ENCODE results near the gene KIF6.

Gene KIF6

GRCh38 chr6:39330476-39330875, 394.7 kb downstream of the KIF6 start:
- Histone ChIP-seq H3K9me3 (ENCODE audit: control insufficient read depth, low read length) (no peaks in the 10 kb centered on the region), H3K27me3 (ENCODE audit: control insufficient read depth, insufficient read depth, low read length) (no peaks in the 10 kb centered on the region), H3K4me1 (no peaks in the 10 kb centered on the region), H3K27ac (no peak overlapping the region), H3K9ac (no peak overlapping the region), H3K36me3 (ENCODE audit: control insufficient read depth, insufficient read depth, low read length) (no peaks in the 10 kb centered on the region), H3K4me2 (ENCODE audit: low read length) (no peak overlapping the region), H3K79me2 (no peaks in the 10 kb centered on the region), H2AFZ (no peak overlapping the region), H3K4me3 (ENCODE audit: low read depth, low read length) (no peak overlapping the region)
- TF ChIP-seq, protein P1, sequence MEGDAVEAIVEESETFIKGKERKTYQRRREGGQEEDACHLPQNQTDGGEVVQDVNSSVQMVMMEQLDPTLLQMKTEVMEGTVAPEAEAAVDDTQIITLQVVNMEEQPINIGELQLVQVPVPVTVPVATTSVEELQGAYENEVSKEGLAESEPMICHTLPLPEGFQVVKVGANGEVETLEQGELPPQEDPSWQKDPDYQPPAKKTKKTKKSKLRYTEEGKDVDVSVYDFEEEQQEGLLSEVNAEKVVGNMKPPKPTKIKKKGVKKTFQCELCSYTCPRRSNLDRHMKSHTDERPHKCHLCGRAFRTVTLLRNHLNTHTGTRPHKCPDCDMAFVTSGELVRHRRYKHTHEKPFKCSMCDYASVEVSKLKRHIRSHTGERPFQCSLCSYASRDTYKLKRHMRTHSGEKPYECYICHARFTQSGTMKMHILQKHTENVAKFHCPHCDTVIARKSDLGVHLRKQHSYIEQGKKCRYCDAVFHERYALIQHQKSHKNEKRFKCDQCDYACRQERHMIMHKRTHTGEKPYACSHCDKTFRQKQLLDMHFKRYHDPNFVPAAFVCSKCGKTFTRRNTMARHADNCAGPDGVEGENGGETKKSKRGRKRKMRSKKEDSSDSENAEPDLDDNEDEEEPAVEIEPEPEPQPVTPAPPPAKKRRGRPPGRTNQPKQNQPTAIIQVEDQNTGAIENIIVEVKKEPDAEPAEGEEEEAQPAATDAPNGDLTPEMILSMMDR (IDR thresholded peaks at IDR 0.05), result no peak

DNA sequence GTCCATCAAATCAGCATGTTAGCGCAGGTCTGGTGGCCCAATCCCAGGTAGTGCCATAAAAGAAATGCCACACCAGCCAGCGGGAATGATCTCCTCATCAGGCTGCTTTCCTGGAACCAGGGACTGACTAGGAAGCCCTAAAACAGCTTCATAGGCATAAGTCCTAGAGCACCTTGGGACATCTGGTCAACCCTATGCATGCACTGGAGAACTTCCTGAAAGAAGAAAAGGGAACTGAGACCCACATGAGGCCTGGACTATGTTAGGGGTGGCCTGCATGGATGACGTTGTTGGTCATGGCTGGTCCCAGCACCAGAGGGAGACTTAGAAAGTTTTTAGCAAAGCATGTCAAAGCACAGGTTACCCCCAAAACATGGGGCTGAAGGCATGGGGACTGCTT, 395.2 kb downstream of the KIF6 start:
- no peaks in the 10 kb centered on the region for H3K4me1 ChIP-seq
- no peak overlapping the region for H3K4me2 ChIP-seq (ENCODE audit: low read length)
- no peak overlapping the region for H2AFZ ChIP-seq
- H3K9me3 ChIP-seq (ENCODE audit: control insufficient read depth, low read length), result no peaks in the 10 kb centered on the region
- no peak overlapping the region for H3K27ac ChIP-seq
- TF ChIP-seq, protein P1 (IDR thresholded peaks at IDR 0.05), result no peak
- no peaks in the 10 kb centered on the region for H3K36me3 ChIP-seq (ENCODE audit: control insufficient read depth, insufficient read depth, low read length)
- H3K79me2 ChIP-seq, result no peaks in the 10 kb centered on the region
- H3K27me3 ChIP-seq (ENCODE audit: control insufficient read depth, insufficient read depth, low read length), result no peaks in the 10 kb centered on the region
- H3K4me3 ChIP-seq (ENCODE audit: low read depth, low read length), result no peak overlapping the region
- H3K9ac ChIP-seq, result no peak overlapping the region

DNA sequence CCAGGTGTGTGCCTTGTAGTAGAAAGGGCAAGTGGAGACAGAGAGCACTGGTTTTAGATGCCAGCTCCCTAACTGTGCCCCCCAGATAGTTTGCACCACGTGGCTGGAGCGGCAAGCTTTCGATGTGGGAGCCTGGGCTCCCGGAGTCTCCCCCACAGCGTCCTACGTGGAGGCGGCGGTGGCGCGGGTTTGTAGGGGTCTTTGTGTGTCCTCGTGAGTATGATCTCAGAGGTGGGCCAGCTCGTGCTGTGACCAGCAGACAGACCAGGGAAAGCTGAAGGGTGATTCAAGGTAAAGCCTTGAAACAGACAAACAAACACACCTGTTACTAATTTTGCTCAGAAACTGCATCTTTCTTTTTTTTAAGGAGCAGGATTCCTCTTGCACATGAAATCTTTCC, 397.1 kb downstream of the KIF6 start:
- Histone ChIP-seq H3K9me3 (ENCODE audit: control insufficient read depth, low read length) (no peaks in the 10 kb centered on the region), H3K4me1 (no peaks in the 10 kb centered on the region)
- TF ChIP-seq, protein P1 (IDR thresholded peaks at IDR 0.05), result no peak

DNA sequence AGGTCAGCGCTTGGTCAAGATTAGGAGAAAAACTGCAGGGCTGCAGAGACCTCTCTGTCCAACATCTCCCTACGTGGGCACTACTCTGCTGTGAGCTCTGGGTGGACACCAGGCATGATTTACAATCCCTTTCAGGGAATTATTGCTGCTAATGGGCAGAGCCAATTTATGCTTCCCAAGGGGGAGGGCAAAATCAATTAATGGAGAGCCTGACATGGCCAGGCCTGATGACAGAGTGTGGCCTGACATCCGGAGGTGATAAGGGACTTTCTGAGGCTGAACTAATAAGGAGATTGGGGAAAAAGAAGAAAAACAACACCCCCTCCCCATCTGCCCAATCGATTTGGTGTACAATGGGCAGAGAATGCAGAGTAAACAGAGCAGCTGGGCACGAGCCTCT, 397.7 kb downstream of the KIF6 start:
- TF ChIP-seq, protein P1 (IDR thresholded peaks at IDR 0.05), result no peak
- H3K27ac ChIP-seq, result no peak overlapping the region
- no peaks in the 10 kb centered on the region for H3K79me2 ChIP-seq
- H2AFZ ChIP-seq, result no peak overlapping the region
- H3K9me3 ChIP-seq (ENCODE audit: control insufficient read depth, low read length), result no peaks in the 10 kb centered on the region
- H3K4me3 ChIP-seq (ENCODE audit: low read depth, low read length), result no peak overlapping the region
- no peaks in the 10 kb centered on the region for H3K36me3 ChIP-seq (ENCODE audit: control insufficient read depth, insufficient read depth, low read length)
- no peak overlapping the region for H3K4me2 ChIP-seq (ENCODE audit: low read length)
- no peaks in the 10 kb centered on the region for H3K27me3 ChIP-seq (ENCODE audit: control insufficient read depth, insufficient read depth, low read length)
- no peak overlapping the region for H3K9ac ChIP-seq
- no peaks in the 10 kb centered on the region for H3K4me1 ChIP-seq

More for the DNA sequence above, 397.1 kb downstream of the KIF6 start:
- Histone ChIP-seq H3K79me2 (no peaks in the 10 kb centered on the region), H3K27me3 (ENCODE audit: control insufficient read depth, insufficient read depth, low read length) (no peaks in the 10 kb centered on the region), H3K27ac (no peak overlapping the region), H2AFZ (no peak overlapping the region), H3K4me3 (ENCODE audit: low read depth, low read length) (no peak overlapping the region), H3K4me2 (ENCODE audit: low read length) (no peak overlapping the region), H3K9ac (no peak overlapping the region), H3K36me3 (ENCODE audit: control insufficient read depth, insufficient read depth, low read length) (no peaks in the 10 kb centered on the region)

GRCh38 chr6:39322306-39322850, 402.8 kb downstream of the KIF6 start, which contains the start of gene KCNK16:
TSS of gene KCNK16 (minus strand) at chr6:39322702. CDS start at chr6:39322540, 162 bp downstream.
- Histone ChIP-seq H3K79me2 (no peaks in the 10 kb centered on the region), H2AFZ (no peak within 1 kb of the TSS), H3K4me3 (ENCODE audit: low read depth, low read length) (no peak within 1 kb of the TSS), H3K9ac (no peak within 1 kb of the TSS), H3K4me2 (ENCODE audit: low read length) (no peak within 1 kb of the TSS), H3K9me3 (ENCODE audit: control insufficient read depth, low read length) (no peaks in the 10 kb centered on the region), H3K36me3 (ENCODE audit: control insufficient read depth, insufficient read depth, low read length) (no peaks in the 10 kb centered on the region), H3K4me1 (no peaks in the 10 kb centered on the region), H3K27ac (no peak within 1 kb of the TSS), H3K27me3 (ENCODE audit: control insufficient read depth, insufficient read depth, low read length) (no peaks in the 10 kb centered on the region)
- TF ChIP-seq, protein P1 (IDR thresholded peaks at IDR 0.05), result no peak
